CD14-positive monocyte (primary cell): ENCODE measurements around the gene BCCIP. TPM values are rescaled to one million over a fixed set of nuclear protein-coding genes. Genes with fewer than 3 reads are reported as not detected.

Source experiments
- DNase-seq, 3 donors: peaks; one replicate each; pipeline ENCODE4 v3.0.0-alpha.2; 2011 to 2022
- H2AFZ ChIP-seq: 2 replicates; pipeline ENCODE4 v1.6.0; 2012; ENCODE audit warnings: mild to moderate bottlenecking, low read depth, low read length, inconsistent platforms; ENCODE audit not compliant: insufficient read depth, poor library complexity, severe bottlenecking
- H3K27ac ChIP-seq, 2 donors: 1 replicate in 1 of 2; 2 replicates in 1 of 2; pipeline ENCODE4 v1.5.1; 2012 to 2013; ENCODE audit warnings: low read length in 2 of 2, control low read depth in 1 of 2, inconsistent platforms in 1 of 2, low read depth in 1 of 2, mild to moderate bottlenecking in 1 of 2
- H3K27me3 ChIP-seq, 2 donors: one replicate each; pipeline versions ENCODE4 v1.6.0 to v1.6.1; 2011 to 2013; ENCODE audit warnings: low read length in 2 of 2; ENCODE audit not compliant: control insufficient read depth in 2 of 2, insufficient read depth in 2 of 2
- H3K36me3 ChIP-seq, 2 donors: replicated peaks in 1 of 2; 1 replicate in 1 of 2; 2 replicates in 1 of 2; pipeline versions ENCODE4 v1.5.1 to v1.6.1; 2012 to 2013; ENCODE audit warnings: low read length in 2 of 2, control low read depth in 1 of 2, inconsistent platforms in 1 of 2, mild to moderate bottlenecking in 1 of 2; ENCODE audit not compliant: insufficient read depth in 2 of 2, control insufficient read depth in 1 of 2
- H3K4me1 ChIP-seq, 2 donors: 1 replicate in 1 of 2; 2 replicates in 1 of 2; pipeline versions ENCODE4 v1.5.1 to v1.6.1; 2012 to 2013; ENCODE audit warnings: low read length in 2 of 2, control low read depth in 1 of 2, inconsistent platforms in 1 of 2, mild to moderate bottlenecking in 1 of 2, moderate library complexity in 1 of 2; ENCODE audit not compliant: insufficient read depth in 2 of 2, control insufficient read depth in 1 of 2
- H3K4me2 ChIP-seq: replicated peaks from 2 replicates; pipeline ENCODE3; 2012; ENCODE audit warnings: low read length, moderate library complexity, mild to moderate bottlenecking; ENCODE audit not compliant: poor library complexity, severe bottlenecking; ENCODE audit errors: extremely low read depth
- H3K4me3 ChIP-seq, 3 experiments: fragments of 200-600 bp in 1 of 3; sonication (generic) in 1 of 3; replicated peaks in 1 of 3; 1 replicate in 2 of 3; 2 replicates in 1 of 3; pipeline ENCODE4 v1.5.1; 2011 to 2013; ENCODE audit warnings: low read length in 3 of 3, mild to moderate bottlenecking in 3 of 3, control low read depth in 2 of 3, low read depth in 2 of 3, inconsistent platforms in 1 of 3, moderate library complexity in 1 of 3
- H3K79me2 ChIP-seq: 2 replicates; pipeline ENCODE4 v1.6.0; 2012; ENCODE audit warnings: mild to moderate bottlenecking, control low read depth, inconsistent platforms, low read length, moderate library complexity; ENCODE audit not compliant: insufficient read depth
- H3K9ac ChIP-seq: 2 replicates; pipeline ENCODE4 v1.6.0; 2017; ENCODE audit warnings: low read length, mild to moderate bottlenecking; ENCODE audit not compliant: insufficient read depth, poor library complexity, severe bottlenecking
- H3K9me3 ChIP-seq, 2 donors: replicated peaks in 1 of 2; 1 replicate in 1 of 2; 2 replicates in 1 of 2; pipeline versions ENCODE4 v1.5.1 to v1.6.1; 2012 to 2013; ENCODE audit warnings: low read length in 2 of 2, control low read depth in 1 of 2; ENCODE audit not compliant: control insufficient read depth in 1 of 2, insufficient read depth in 1 of 2
- H4K20me1 ChIP-seq: 2 replicates; pipeline ENCODE4 v1.6.0; 2012; ENCODE audit warnings: mild to moderate bottlenecking, low read length, control low read depth, moderate library complexity; ENCODE audit not compliant: insufficient read depth
- H3K27ac Mint-ChIP-seq, 7 donors: one replicate each; pipeline ENCODE4 v1.8.0; 2020; ENCODE audit warnings: mild to moderate bottlenecking in 7 of 7, mixed read lengths in 7 of 7, moderate library complexity in 6 of 7, inconsistent platforms in 2 of 7
- H3K27me3 Mint-ChIP-seq, 3 donors: one replicate each; pipeline ENCODE4 v1.8.0; 2021 to 2022; ENCODE audit warnings: low read depth in 3 of 3, mild to moderate bottlenecking in 3 of 3, mixed read lengths in 3 of 3, moderate library complexity in 3 of 3, inconsistent platforms in 1 of 3
- H3K36me3 Mint-ChIP-seq, 2 donors: one replicate each; pipeline ENCODE4 v1.8.0; 2020; ENCODE audit warnings: mixed read lengths in 2 of 2, inconsistent platforms in 1 of 2, mild to moderate bottlenecking in 1 of 2
- H3K4me1 Mint-ChIP-seq: one replicate; pipeline ENCODE4 v1.8.0; 2020; ENCODE audit warnings: mild to moderate bottlenecking, mixed read lengths
- H3K4me3 Mint-ChIP-seq, 2 donors: one replicate each; pipeline ENCODE4 v1.8.0; 2020; ENCODE audit warnings: mild to moderate bottlenecking in 2 of 2, mixed read lengths in 2 of 2, moderate library complexity in 1 of 2
- H3K9me3 Mint-ChIP-seq, 7 donors: one replicate each; pipeline ENCODE4 v1.8.0; 2020 to 2022; ENCODE audit warnings: mixed read lengths in 7 of 7, mild to moderate bottlenecking in 6 of 7, moderate library complexity in 6 of 7, inconsistent platforms in 2 of 7
- WGBS: methylation state at CpG from one replicate; pipeline ENCODE4 v1.1.5; 2013; ENCODE audit warnings: missing lambda C conversion rate; ENCODE audit not compliant: insufficient coverage; 5-methylcytosine and 5-hydroxymethylcytosine counted together
- intact Hi-C, 2 donors: fragments of 100-400 bp; cut with micrococcal nuclease; formaldehyde crosslinking; loops; one replicate each; pipeline versions ENCODE4 v1.15.0 to v1.15.1; 2023
- polyA plus RNA-seq, 3 donors: library from polyadenylated mRNA; depleted of rRNA in 1 of 3; unstranded in 2 of 3; stranded (reverse) in 1 of 3; fragments of 300-500 nt in 2 of 3; fragments of >200 nt in 1 of 3; fragmentation: Illumina TruSeq in 2 of 3; gene quantifications; 1 replicate in 2 of 3; 2 replicates in 1 of 3; pipeline ENCODE4 v1.2.3, GENCODE V29; 2012 to 2021
- TF ChIP-seq, protein P1 (sequence below): fragments of 200-600 bp; IDR thresholded peaks from one replicate; pipeline ENCODE4 v1.8.0; 2022; ENCODE audit warnings: antibody characterized with exemption, mild to moderate bottlenecking

The BCCIP gene
- polyA plus RNA-seq, 3 donors, result 16.0 to 61.7 (median 59.3) TPM

DNA sequence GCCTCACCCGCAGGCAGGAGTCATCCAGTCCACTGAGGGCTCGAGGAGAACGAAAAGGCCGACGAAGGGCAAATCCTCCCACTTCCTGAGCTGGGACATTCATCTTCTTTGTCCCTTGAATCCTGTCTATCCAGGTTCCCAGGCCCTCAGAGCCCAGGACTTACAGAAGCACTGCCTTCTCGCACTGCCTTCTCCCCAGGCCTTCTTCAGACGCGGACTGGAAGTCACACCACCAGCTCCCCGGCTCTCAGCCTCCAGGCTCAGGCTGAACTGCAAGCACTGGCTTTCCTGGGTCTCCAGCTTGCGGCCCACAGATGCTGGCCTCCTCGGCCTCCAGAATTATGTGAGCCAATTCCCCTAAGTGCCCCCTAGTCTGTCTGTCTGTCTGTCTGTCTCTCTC lies 41.3 kb upstream of the BCCIP start:
- Mint-ChIP-seq H3K9me3 (peaks cover 0 to 3% (median 2%) of the 10 kb centered on the region in 7 donors), H3K36me3 (peaks cover 0 to 3% of the 10 kb centered on the region in 2 donors), H3K27me3 (peaks cover 3 to 6% (median 4%) of the 10 kb centered on the region in 3 donors), H3K4me1 (peaks cover 2% of the 10 kb centered on the region), H3K27ac (no peak overlapping the region), H3K4me3 (no peak overlapping the region)
- H2AFZ ChIP-seq, result no peak overlapping the region
- DNase-seq, result no peak
- no peaks in the 10 kb centered on the region for H3K4me1 ChIP-seq
- H3K9ac ChIP-seq, result no peak overlapping the region
- TF ChIP-seq, protein P1, sequence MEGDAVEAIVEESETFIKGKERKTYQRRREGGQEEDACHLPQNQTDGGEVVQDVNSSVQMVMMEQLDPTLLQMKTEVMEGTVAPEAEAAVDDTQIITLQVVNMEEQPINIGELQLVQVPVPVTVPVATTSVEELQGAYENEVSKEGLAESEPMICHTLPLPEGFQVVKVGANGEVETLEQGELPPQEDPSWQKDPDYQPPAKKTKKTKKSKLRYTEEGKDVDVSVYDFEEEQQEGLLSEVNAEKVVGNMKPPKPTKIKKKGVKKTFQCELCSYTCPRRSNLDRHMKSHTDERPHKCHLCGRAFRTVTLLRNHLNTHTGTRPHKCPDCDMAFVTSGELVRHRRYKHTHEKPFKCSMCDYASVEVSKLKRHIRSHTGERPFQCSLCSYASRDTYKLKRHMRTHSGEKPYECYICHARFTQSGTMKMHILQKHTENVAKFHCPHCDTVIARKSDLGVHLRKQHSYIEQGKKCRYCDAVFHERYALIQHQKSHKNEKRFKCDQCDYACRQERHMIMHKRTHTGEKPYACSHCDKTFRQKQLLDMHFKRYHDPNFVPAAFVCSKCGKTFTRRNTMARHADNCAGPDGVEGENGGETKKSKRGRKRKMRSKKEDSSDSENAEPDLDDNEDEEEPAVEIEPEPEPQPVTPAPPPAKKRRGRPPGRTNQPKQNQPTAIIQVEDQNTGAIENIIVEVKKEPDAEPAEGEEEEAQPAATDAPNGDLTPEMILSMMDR, result no peak
- 97% methylated on average over 10 of the region's 11 CpGs for WGBS
- no peaks in the 10 kb centered on the region for H3K36me3 ChIP-seq
- H4K20me1 ChIP-seq, result no peaks in the 10 kb centered on the region
- H3K27me3 ChIP-seq, result no peaks in the 10 kb centered on the region
- no peak overlapping the region for H3K27ac ChIP-seq
- intact Hi-C loops, result no loop called here
- no peaks in the 10 kb centered on the region for H3K9me3 ChIP-seq
- H3K4me2 ChIP-seq, result no peak overlapping the region
- no peaks in the 10 kb centered on the region for H3K79me2 ChIP-seq
- no peak overlapping the region for H3K4me3 ChIP-seq

DNA sequence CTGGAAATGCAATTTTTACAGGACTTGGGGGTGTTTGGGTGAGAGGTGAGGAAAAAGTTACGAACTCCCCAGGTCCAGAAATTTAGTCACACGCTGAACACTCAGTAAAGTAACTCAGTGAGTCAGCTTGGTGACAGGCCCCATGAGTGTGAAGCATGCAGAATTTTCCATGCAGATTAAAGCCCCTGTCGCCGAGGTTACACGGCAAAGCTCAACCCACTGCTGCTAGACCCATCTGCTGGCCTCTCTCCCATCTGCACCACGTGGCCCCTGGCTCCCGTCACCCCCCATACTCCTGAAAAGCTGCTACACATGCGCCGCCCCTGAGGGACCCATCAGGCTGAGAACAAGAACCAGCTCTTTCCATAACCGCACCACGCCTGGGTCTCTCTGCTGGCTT lies 40.7 kb upstream of the BCCIP start:
- H2AFZ ChIP-seq, result no peak overlapping the region
- 96% methylated on average over 7 of the region's 11 CpGs for WGBS
- TF ChIP-seq, protein P1, result no peak
- H3K4me1 Mint-ChIP-seq, result peaks cover 2% of the 10 kb centered on the region
- peak overlapping the region in 1 of 7 donors; percentile 4 for H3K27ac Mint-ChIP-seq
- peaks cover 3 to 4% (median 4%) of the 10 kb centered on the region in 3 donors for H3K27me3 Mint-ChIP-seq
- peaks cover 0 to 3% (median 2%) of the 10 kb centered on the region in 7 donors for H3K9me3 Mint-ChIP-seq
- no peak overlapping the region for H3K4me3 Mint-ChIP-seq
- no peak for DNase-seq
- no peaks in the 10 kb centered on the region for H4K20me1 ChIP-seq
- no peak overlapping the region for H3K27ac ChIP-seq
- H3K4me2 ChIP-seq, result no peak overlapping the region
- H3K27me3 ChIP-seq, result no peaks in the 10 kb centered on the region
- no peak overlapping the region for H3K9ac ChIP-seq
- H3K36me3 ChIP-seq, result peaks cover 0 to 4% of the 10 kb centered on the region in 2 donors
- H3K4me3 ChIP-seq, result no peak overlapping the region
- peaks cover under 1 to 3% of the 10 kb centered on the region in 2 donors for H3K36me3 Mint-ChIP-seq
- intact Hi-C loops, result no loop called here
- H3K4me1 ChIP-seq, result no peaks in the 10 kb centered on the region
- H3K79me2 ChIP-seq, result no peaks in the 10 kb centered on the region
- no peaks in the 10 kb centered on the region for H3K9me3 ChIP-seq
